ENCODE measurements around the gene RNF39. TPM values are rescaled to one million over a fixed set of nuclear protein-coding genes. Genes with fewer than 3 reads are reported as not detected.

The RNF39 gene
- total and polyA plus RNA-seq, 2 of the 13 experiments (the other 11 are each of a cell fraction or from before 2014, with no cell fraction given): 0.13 to 1.8 TPM

GRCh38 chr6:30067460-30068139 lies 8.0 kb downstream of the RNF39 start (continued):
- peak; percentile 4; the same call in 1 of the 2 replicates for TF ChIP-seq PATZ1 (CRISPR knock-in tag; IDR thresholded peaks at IDR 0.05)
- TF ChIP-seq ZSCAN29 (CRISPR knock-in tag; conservative IDR thresholded peaks at IDR 0.05): 0 out of 2 replicates have a peak, but pooled peaks have one; percentile 1
- no peak for TF ChIP-seq U2AF2 (IDR thresholded peaks at IDR 0.05; ENCODE audit: low read depth, low read length)
- TF ChIP-seq ZNF790 (CRISPR knock-in tag; IDR thresholded peaks at IDR 0.05; ENCODE audit: borderline replicate concordance): 0 out of 2 replicates have a peak, but pooled peaks have one; percentile 21
- peak; percentile 90 for TF ChIP-seq ZNF512 (CRISPR knock-in tag; IDR thresholded peaks at IDR 0.05)
- no peak for TF ChIP-seq HNF4G (IDR thresholded peaks at IDR 0.05; ENCODE audit: borderline replicate concordance, low read depth, low read length)
- TF ChIP-seq HNF4G (CRISPR knock-in tag; IDR thresholded peaks at IDR 0.05; ENCODE audit: borderline replicate concordance, low read depth): 0 out of 2 replicates have a peak, but pooled peaks have one; percentile 14
- TF ChIP-seq GPN1 (CRISPR knock-in tag; IDR thresholded peaks at IDR 0.05; ENCODE audit: borderline replicate concordance): no peak
- TF ChIP-seq KLF16 (CRISPR knock-in tag; IDR thresholded peaks at IDR 0.05): 0 out of 4 replicates have a peak, but pooled peaks of 1 of the 2 experiments have one; percentile 39
- TF ChIP-seq ZNF510 (CRISPR knock-in tag; IDR thresholded peaks at IDR 0.05; ENCODE audit: low read depth): peak; percentile 6; the same call in 1 of the 2 replicates
- 0 out of 2 replicates have a peak, but pooled peaks have one; percentile 30 for TF ChIP-seq NFRKB (IDR thresholded peaks at IDR 0.05)
- TF ChIP-seq KLF13 (CRISPR knock-in tag; IDR thresholded peaks at IDR 0.05): peak; percentile 76; the same call in 1 of the 2 replicates
- TF ChIP-seq FOXP1 (IDR thresholded peaks at IDR 0.05): no peak
- no peak for TF ChIP-seq FOXP1 (CRISPR knock-in tag; IDR thresholded peaks at IDR 0.05)
- 0 out of 2 replicates have a peak, but pooled peaks have one; percentile 4 for TF ChIP-seq NCOR1 (IDR thresholded peaks at IDR 0.05; ENCODE audit: borderline replicate concordance, low read length)
- TF ChIP-seq, protein P1, sequence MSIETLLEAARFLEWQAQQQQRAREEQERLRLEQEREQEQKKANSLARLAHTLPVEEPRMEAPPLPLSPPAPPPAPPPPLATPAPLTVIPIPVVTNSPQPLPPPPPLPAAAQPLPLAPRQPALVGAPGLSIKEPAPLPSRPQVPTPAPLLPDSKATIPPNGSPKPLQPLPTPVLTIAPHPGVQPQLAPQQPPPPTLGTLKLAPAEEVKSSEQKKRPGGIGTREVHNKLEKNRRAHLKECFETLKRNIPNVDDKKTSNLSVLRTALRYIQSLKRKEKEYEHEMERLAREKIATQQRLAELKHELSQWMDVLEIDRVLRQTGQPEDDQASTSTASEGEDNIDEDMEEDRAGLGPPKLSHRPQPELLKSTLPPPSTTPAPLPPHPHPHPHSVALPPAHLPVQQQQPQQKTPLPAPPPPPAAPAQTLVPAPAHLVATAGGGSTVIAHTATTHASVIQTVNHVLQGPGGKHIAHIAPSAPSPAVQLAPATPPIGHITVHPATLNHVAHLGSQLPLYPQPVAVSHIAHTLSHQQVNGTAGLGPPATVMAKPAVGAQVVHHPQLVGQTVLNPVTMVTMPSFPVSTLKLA (IDR thresholded peaks at IDR 0.05): peak; percentile 5; the same call in 1 of the 2 replicates
- TF ChIP-seq ARHGAP35 (CRISPR knock-in tag; IDR thresholded peaks at IDR 0.05; ENCODE audit: borderline replicate concordance): no peak; the same call in 1 of the 2 replicates

Data from HepG2 (cell line).